Bronchial epithelial cell (primary cell): ENCODE measurements around the gene CD48. TPM values are rescaled to one million over a fixed set of nuclear protein-coding genes. Genes with fewer than 3 reads are reported as not detected.

Experiments used
- DNase-seq: peaks from one replicate; pipeline ENCODE4 v3.0.0-alpha.2; 2010; ENCODE audit warnings: low read depth
- FAIRE-seq: peaks from 2 replicates; lab custom pipeline; 2011; peaks lifted over from hg19 to GRCh38; lab: Jason Lieb, UNC
- H3K27me3 ChIP-seq: 2 replicates; pipeline ENCODE4 v1.5.1; 2011; ENCODE audit warnings: low read length; ENCODE audit not compliant: control insufficient read depth, insufficient read depth
- H3K36me3 ChIP-seq: 2 replicates; pipeline ENCODE4 v1.5.1; 2011; ENCODE audit warnings: low read length; ENCODE audit not compliant: control insufficient read depth, insufficient read depth
- H3K4me3 ChIP-seq: 2 replicates; pipeline ENCODE4 v1.5.1; 2011; ENCODE audit warnings: mild to moderate bottlenecking, low read depth, low read length, control low read depth
- CTCF ChIP-seq: IDR thresholded peaks from 2 replicates; pipeline ENCODE4 v1.5.1; 2011; ENCODE audit warnings: mild to moderate bottlenecking, moderate library complexity, low read length, control low read depth, inconsistent platforms; ENCODE audit not compliant: insufficient read depth, severe bottlenecking
- total RNA-seq: library from RNA; depleted of rRNA; stranded (reverse); fragments of >200 nt; gene quantifications from 2 replicates; pipeline ENCODE4 v1.2.1, GENCODE V29; 2014

CD48 gene
- total RNA-seq, 1 donor from 2014 or later = not detected

- Histone ChIP-seq H3K4me3 (no peak overlapping the region), H3K27me3 (no peaks in the 10 kb centered on the region), H3K36me3 (no peaks in the 10 kb centered on the region)
- FAIRE-seq (no peak), DNase-seq (no peak)
- no peak for TF ChIP-seq CTCF
Measured at GRCh38 chr1:160639652-160640051, 72.0 kb downstream of the CD48 start.

DNA sequence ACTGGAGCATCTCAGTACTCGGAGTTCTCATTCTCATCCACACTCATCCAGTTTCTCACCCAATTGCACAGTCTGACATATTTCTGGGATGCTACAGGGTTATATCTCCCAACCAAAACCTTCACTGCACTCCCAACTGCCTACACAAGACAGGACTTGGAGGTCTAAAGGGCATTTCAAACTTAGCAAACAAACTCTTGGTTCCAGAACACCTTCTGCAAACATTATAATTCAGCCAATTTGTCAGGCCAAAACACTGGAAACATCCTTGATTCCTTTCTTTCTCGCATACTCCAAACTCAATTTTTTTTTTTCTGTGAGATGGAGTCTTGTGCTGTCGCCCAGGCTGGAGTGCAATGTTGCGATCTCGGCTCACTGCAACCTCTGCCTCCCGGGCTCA lies 72.7 kb downstream of the CD48 start:
- H3K27me3 ChIP-seq = no peaks in the 10 kb centered on the region
- no peaks in the 10 kb centered on the region for H3K36me3 ChIP-seq
- FAIRE-seq (no peak), DNase-seq (no peak)
- no peak for TF ChIP-seq CTCF
- H3K4me3 ChIP-seq = no peak overlapping the region

GRCh38 chr1:160638540-160638857 lies 73.1 kb downstream of the CD48 start:
- no peaks in the 10 kb centered on the region for H3K36me3 ChIP-seq
- DNase-seq = no peak

GRCh38 chr1:160637821-160638539 lies 73.6 kb downstream of the CD48 start:
- DNase-seq (no peak), FAIRE-seq (no peak)
- Histone ChIP-seq H3K36me3 (no peaks in the 10 kb centered on the region), H3K27me3 (peaks cover 2% of the 10 kb centered on the region), H3K4me3 (no peak overlapping the region)
- no peak for TF ChIP-seq CTCF

More at GRCh38 chr1:160638540-160638857, 73.1 kb downstream of the CD48 start:
- Histone ChIP-seq H3K4me3 (no peak overlapping the region), H3K27me3 (no peaks in the 10 kb centered on the region)
- FAIRE-seq = no peak
- TF ChIP-seq CTCF = no peak

- DNase-seq (no peak), FAIRE-seq (no peak)
- no peaks in the 10 kb centered on the region for H3K36me3 ChIP-seq
- peaks cover 2% of the 10 kb centered on the region for H3K27me3 ChIP-seq
- no peak for TF ChIP-seq CTCF
- H3K4me3 ChIP-seq = no peak overlapping the region
Measured at GRCh38 chr1:160637065-160637464, 74.6 kb downstream of the CD48 start.

DNA sequence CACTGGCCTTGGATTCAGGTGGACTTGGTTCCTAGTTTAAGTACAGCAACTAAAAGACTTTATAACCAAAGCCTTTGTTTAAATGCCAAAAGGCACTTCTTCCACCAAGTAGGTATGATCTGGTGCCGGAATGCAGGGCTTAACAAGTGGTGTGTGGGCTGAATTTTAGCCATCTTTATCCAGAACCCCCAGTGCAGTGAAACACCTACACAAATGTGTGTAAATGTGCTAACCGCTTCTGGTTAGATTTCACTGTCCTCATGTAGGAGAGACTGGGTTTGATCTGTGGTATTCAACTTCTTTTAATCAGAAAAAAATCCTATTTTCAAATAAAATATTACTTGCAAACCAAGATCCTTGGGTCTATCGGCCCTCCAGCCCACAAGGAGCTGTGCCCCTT lies 75.1 kb downstream of the CD48 start:
- Histone ChIP-seq H3K27me3 (peaks cover 2% of the 10 kb centered on the region), H3K4me3 (no peak overlapping the region), H3K36me3 (no peaks in the 10 kb centered on the region)
- FAIRE-seq (no peak), DNase-seq (no peak)
- TF ChIP-seq CTCF = no peak
